ENCODE data around the gene DAB1.

DAB1 gene

DNA sequence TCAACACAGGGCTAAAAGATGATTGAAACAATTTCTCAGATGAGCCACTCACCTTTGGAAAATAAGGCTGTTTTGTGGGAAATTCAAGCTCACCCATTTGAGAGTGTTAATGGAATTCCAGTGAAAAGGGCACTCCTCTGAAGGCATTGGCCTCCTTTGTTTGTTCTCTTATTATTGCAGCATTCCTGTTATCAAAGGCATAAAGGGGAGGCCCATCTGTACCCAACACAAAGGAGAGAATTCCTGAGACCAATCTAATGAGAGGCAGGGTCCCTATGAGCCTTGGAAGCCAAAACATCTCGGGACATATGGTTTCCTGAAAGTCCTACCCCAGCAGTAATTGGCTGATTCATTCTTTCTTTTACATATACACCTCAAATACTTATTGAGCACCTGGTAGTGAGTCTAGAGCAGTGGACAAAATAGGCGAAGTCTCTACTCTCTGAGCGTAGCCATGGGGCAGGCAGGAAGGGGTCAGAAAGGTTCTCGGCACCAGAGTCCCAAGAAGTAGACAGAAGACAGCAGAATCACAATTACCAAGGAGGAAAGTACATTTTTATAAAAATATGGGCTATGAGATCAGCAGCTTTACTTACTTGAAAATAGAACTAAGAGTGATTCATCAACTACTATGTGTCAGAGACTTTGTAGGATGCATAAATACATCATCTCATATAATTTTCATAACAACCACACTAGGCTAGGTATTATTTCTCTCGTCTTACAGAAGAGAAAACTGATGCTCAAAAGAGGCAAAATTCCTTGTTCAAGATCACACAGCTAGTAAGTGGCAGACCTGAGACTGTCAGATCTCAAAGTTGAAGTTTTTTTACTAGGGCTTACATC is 218.7 kb downstream of the DAB1 start:
- Histone ChIP-seq H3K36me3 (ENCODE audit: control insufficient read depth, insufficient read depth, low read length) (no peaks in the 10 kb centered on the region), H2AFZ (no peak overlapping the region), H3K27ac (no peak overlapping the region), H3K4me2 (ENCODE audit: low read length) (no peak overlapping the region), H3K4me1 (no peaks in the 10 kb centered on the region), H3K79me2 (no peaks in the 10 kb centered on the region), H3K4me3 (ENCODE audit: low read depth, low read length) (no peak overlapping the region), H3K9ac (no peak overlapping the region), H3K27me3 (ENCODE audit: control insufficient read depth, insufficient read depth, low read length) (no peaks in the 10 kb centered on the region), H3K9me3 (ENCODE audit: control insufficient read depth, low read length) (no peaks in the 10 kb centered on the region)
- TF ChIP-seq, protein P1, sequence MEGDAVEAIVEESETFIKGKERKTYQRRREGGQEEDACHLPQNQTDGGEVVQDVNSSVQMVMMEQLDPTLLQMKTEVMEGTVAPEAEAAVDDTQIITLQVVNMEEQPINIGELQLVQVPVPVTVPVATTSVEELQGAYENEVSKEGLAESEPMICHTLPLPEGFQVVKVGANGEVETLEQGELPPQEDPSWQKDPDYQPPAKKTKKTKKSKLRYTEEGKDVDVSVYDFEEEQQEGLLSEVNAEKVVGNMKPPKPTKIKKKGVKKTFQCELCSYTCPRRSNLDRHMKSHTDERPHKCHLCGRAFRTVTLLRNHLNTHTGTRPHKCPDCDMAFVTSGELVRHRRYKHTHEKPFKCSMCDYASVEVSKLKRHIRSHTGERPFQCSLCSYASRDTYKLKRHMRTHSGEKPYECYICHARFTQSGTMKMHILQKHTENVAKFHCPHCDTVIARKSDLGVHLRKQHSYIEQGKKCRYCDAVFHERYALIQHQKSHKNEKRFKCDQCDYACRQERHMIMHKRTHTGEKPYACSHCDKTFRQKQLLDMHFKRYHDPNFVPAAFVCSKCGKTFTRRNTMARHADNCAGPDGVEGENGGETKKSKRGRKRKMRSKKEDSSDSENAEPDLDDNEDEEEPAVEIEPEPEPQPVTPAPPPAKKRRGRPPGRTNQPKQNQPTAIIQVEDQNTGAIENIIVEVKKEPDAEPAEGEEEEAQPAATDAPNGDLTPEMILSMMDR (IDR thresholded peaks at IDR 0.05), result no peak

DNA sequence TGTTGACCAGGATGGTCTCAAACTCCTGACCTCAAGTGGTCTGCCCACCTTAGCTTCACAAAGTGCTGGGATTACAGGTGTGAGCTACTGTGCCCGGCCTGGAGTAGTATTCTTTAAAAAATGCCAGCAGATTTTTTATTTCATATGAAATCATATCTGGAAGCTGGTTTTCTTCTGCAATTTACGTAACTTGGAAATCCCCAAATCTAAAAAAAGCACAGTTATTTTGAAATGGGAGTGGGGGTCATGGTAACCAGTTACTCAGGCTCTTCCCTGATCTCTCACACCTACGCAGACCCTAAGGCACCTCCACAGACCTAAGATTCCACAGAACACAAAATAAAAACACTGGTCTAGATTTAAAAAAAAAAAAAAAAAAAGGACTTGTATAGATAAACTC is 219.8 kb downstream of the DAB1 start:
- H3K36me3 ChIP-seq (ENCODE audit: control insufficient read depth, insufficient read depth, low read length), result no peaks in the 10 kb centered on the region
- H3K9ac ChIP-seq, result no peak overlapping the region
- no peak overlapping the region for H3K4me3 ChIP-seq (ENCODE audit: low read depth, low read length)
- TF ChIP-seq, protein P1 (IDR thresholded peaks at IDR 0.05), result no peak
- no peak overlapping the region for H3K4me2 ChIP-seq (ENCODE audit: low read length)
- no peaks in the 10 kb centered on the region for H3K79me2 ChIP-seq
- no peaks in the 10 kb centered on the region for H3K27me3 ChIP-seq (ENCODE audit: control insufficient read depth, insufficient read depth, low read length)
- no peaks in the 10 kb centered on the region for H3K4me1 ChIP-seq
- no peaks in the 10 kb centered on the region for H3K9me3 ChIP-seq (ENCODE audit: control insufficient read depth, low read length)
- no peak overlapping the region for H3K27ac ChIP-seq
- H2AFZ ChIP-seq, result no peak overlapping the region

DNA sequence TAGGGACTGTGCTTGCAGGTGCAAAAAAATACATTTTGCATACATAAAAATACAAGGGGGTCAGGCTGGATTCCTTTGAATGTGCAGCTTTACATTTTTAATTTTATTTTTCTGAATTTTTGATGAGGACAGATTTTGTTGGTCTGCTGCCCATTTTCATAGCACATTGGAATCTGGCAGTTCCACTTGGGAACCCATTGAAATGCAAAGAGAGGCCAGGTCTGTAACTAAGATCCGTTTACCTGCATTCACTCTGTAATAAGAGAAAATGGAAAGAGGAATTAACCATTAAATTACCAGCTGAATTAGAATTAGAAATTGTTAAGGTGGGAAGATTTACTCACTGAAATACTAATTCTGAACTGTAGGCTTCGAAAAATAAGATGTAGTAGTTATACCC is 221.6 kb downstream of the DAB1 start:
- H2AFZ ChIP-seq, result no peak overlapping the region
- no peak overlapping the region for H3K4me3 ChIP-seq (ENCODE audit: low read depth, low read length)
- no peak overlapping the region for H3K9ac ChIP-seq
- H3K4me2 ChIP-seq (ENCODE audit: low read length), result no peak overlapping the region
- no peak overlapping the region for H3K27ac ChIP-seq
- no peaks in the 10 kb centered on the region for H3K36me3 ChIP-seq (ENCODE audit: control insufficient read depth, insufficient read depth, low read length)
- no peaks in the 10 kb centered on the region for H3K9me3 ChIP-seq (ENCODE audit: control insufficient read depth, low read length)
- no peaks in the 10 kb centered on the region for H3K4me1 ChIP-seq
- H3K79me2 ChIP-seq, result no peaks in the 10 kb centered on the region
- no peaks in the 10 kb centered on the region for H3K27me3 ChIP-seq (ENCODE audit: control insufficient read depth, insufficient read depth, low read length)
- TF ChIP-seq, protein P1 (IDR thresholded peaks at IDR 0.05), result no peak

DNA sequence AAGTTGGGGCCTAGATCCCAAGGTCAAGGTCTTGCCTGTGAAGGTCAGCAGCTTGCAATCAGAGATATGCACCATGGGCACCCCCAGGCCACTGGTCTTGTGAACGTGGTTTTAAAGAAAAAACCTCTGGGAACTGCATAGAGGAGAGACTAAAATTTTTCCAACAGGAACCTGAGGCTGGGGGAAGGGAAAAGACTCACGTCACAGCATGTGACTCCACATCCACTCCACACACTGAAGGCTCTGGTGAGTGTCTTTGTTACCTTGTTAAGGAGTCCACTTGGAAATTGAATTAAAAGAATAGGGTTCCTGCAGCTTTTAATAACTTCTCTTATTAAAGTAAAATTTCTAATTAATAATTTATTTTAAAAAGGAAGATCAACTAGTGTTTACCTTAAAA is 224.9 kb downstream of the DAB1 start:
- Histone ChIP-seq H3K27me3 (ENCODE audit: control insufficient read depth, insufficient read depth, low read length) (no peaks in the 10 kb centered on the region), H3K9ac (no peak overlapping the region), H3K4me2 (ENCODE audit: low read length) (no peak overlapping the region), H3K27ac (no peak overlapping the region), H3K79me2 (no peaks in the 10 kb centered on the region), H3K9me3 (ENCODE audit: control insufficient read depth, low read length) (no peaks in the 10 kb centered on the region), H3K4me3 (ENCODE audit: low read depth, low read length) (no peak overlapping the region), H3K4me1 (no peaks in the 10 kb centered on the region), H3K36me3 (ENCODE audit: control insufficient read depth, insufficient read depth, low read length) (no peaks in the 10 kb centered on the region), H2AFZ (no peak overlapping the region)
- TF ChIP-seq, protein P1 (IDR thresholded peaks at IDR 0.05), result no peak

DNA sequence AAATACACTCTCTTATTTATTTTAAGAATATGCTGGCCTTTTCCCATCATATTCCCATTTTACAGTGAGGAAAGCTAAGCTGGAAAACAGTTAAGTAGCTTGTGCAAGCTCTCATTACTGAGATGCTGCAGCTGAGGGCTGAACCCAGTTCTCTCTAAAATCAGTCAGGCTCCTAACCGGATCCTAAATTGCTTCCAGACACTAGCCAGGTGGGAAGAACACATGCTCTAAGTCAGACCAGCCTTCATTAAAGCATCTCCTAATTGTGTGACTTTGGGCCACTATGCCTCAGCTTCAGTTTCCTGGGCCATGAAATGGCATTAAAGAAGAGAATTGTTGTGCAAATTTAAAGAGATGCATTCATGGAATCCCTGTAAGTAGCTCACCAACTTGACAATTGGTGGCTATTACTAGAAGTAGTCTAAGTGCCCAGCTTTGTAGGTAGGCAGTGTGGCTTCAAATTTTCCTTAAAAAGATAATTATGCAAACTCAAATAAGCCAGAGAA is 228.4 kb downstream of the DAB1 start:
- H3K4me3 ChIP-seq (ENCODE audit: low read depth, low read length), result no peak overlapping the region
- H3K27ac ChIP-seq, result no peak overlapping the region
- no peaks in the 10 kb centered on the region for H3K27me3 ChIP-seq (ENCODE audit: control insufficient read depth, insufficient read depth, low read length)
- TF ChIP-seq, protein P1 (IDR thresholded peaks at IDR 0.05), result no peak
- H2AFZ ChIP-seq, result no peak overlapping the region
- H3K79me2 ChIP-seq, result no peaks in the 10 kb centered on the region
- H3K4me2 ChIP-seq (ENCODE audit: low read length), result no peak overlapping the region
- no peaks in the 10 kb centered on the region for H3K36me3 ChIP-seq (ENCODE audit: control insufficient read depth, insufficient read depth, low read length)
- H3K4me1 ChIP-seq, result no peaks in the 10 kb centered on the region
- H3K9me3 ChIP-seq (ENCODE audit: control insufficient read depth, low read length), result no peaks in the 10 kb centered on the region
- H3K9ac ChIP-seq, result no peak overlapping the region
